Nephron progenitor cell (in vitro differentiated cells): ENCODE data around the gene LRIT2.

Source experiments
- DNase-seq: peaks from one replicate; pipeline ENCODE4 v3.0.0; 2021
- H3K27ac Mint-ChIP-seq: 2 replicates; pipeline ENCODE4 v1.8.0; 2021; ENCODE audit warnings: mild to moderate bottlenecking, moderate library complexity, mixed read lengths
- H3K27me3 Mint-ChIP-seq: 2 replicates; pipeline ENCODE4 v1.8.0; 2021; ENCODE audit warnings: mild to moderate bottlenecking, low read depth, mixed read lengths; ENCODE audit not compliant: poor library complexity
- H3K36me3 Mint-ChIP-seq: 2 replicates; pipeline ENCODE4 v1.8.0; 2021; ENCODE audit warnings: low read depth, mixed read lengths
- H3K4me1 Mint-ChIP-seq: 2 replicates; pipeline ENCODE4 v1.8.0; 2021; ENCODE audit warnings: mixed read lengths
- H3K4me3 Mint-ChIP-seq: 2 replicates; pipeline ENCODE4 v1.8.0; 2021; ENCODE audit warnings: mild to moderate bottlenecking, moderate library complexity, mixed read lengths
- H3K9me3 Mint-ChIP-seq: 2 replicates; pipeline ENCODE4 v1.8.0; 2021; ENCODE audit warnings: mild to moderate bottlenecking, moderate library complexity, mixed read lengths
- TF ChIP-seq, protein P1 (sequence below): fragments of 200-600 bp; sonication (generic); IDR thresholded peaks from 2 replicates; pipeline ENCODE4 v1.5.0; 2021; ENCODE audit warnings: antibody characterized with exemption

Gene LRIT2

DNA sequence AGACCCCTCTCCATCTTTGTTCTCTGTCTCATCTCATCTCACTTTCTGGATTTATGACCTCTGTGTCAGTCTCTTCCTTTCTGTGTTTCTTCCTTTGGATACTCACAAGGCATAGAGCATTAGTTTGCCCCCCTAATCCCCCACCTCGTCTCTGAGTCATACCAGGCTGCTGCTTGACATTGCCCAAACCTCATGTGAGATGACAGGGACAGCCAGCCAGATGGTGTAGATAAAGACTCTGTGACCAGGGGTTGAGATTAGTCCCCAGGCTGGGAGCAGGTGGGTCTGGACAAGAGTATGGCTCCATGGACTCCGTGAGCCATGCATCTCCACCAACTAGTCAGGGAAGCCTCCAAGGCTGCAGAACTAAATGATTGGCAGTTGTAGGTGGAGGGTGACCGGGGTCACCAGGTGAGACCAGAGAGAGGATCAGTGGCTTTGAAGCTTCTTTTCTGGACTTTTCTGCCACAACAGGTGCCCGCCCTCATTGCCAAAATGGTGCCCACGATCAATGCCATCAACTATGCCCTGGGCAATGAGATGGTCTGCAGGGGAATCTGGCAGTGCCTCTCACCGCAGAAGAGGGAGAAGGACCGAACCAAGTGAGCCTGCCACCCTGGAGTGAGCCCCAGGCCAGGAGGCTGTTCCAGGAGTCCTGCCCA, 32.8 kb upstream of the LRIT2 start:
- no peak overlapping the region for H3K27ac Mint-ChIP-seq
- TF ChIP-seq, protein P1, sequence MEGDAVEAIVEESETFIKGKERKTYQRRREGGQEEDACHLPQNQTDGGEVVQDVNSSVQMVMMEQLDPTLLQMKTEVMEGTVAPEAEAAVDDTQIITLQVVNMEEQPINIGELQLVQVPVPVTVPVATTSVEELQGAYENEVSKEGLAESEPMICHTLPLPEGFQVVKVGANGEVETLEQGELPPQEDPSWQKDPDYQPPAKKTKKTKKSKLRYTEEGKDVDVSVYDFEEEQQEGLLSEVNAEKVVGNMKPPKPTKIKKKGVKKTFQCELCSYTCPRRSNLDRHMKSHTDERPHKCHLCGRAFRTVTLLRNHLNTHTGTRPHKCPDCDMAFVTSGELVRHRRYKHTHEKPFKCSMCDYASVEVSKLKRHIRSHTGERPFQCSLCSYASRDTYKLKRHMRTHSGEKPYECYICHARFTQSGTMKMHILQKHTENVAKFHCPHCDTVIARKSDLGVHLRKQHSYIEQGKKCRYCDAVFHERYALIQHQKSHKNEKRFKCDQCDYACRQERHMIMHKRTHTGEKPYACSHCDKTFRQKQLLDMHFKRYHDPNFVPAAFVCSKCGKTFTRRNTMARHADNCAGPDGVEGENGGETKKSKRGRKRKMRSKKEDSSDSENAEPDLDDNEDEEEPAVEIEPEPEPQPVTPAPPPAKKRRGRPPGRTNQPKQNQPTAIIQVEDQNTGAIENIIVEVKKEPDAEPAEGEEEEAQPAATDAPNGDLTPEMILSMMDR, result no peak

DNA sequence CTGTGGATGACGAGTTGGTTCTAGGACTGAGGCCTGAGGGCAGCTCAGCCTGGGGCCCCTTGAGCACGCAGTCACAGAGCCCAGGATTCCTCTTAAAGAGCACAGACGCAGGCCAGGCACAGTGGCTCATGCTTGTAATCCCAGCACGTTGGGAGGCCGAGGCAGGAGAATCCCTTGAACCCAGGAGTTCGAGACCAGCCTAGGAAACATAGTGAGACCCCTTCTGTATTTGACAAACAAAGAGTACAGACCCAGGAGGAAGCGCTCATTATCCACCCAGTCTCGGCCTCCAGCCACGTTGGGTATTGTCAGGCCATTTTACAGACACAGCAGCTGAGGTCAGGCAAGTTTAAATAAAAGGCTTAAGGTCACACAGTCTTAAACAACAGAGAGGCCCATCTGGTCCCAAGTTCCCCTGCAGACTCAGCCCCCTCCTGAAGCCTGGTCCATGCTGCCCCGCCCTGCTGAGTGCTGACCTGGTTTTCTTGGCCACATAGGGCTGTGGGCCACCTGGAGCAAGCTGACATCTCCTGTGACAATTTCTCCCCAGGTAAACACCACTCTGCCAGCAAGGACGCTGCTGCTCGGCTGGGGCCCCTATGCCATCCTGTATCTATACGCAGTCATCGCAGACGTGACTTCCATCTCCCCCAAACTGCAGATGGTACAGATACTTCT, 32.1 kb upstream of the LRIT2 start:
- Mint-ChIP-seq H3K27ac (no peak overlapping the region), H3K27me3 (peaks cover 24% of the 10 kb centered on the region), H3K4me1 (peaks cover 5% of the 10 kb centered on the region), H3K36me3 (no peaks in the 10 kb centered on the region), H3K9me3 (no peaks in the 10 kb centered on the region), H3K4me3 (no peak overlapping the region)
- no peak for DNase-seq
- TF ChIP-seq, protein P1, result no peak

More for the DNA sequence above, 32.8 kb upstream of the LRIT2 start:
- Mint-ChIP-seq H3K9me3 (no peaks in the 10 kb centered on the region), H3K27me3 (peaks cover 25% of the 10 kb centered on the region), H3K4me3 (no peak overlapping the region), H3K36me3 (no peaks in the 10 kb centered on the region), H3K4me1 (peaks cover 5% of the 10 kb centered on the region)
- DNase-seq, result no peak

DNA sequence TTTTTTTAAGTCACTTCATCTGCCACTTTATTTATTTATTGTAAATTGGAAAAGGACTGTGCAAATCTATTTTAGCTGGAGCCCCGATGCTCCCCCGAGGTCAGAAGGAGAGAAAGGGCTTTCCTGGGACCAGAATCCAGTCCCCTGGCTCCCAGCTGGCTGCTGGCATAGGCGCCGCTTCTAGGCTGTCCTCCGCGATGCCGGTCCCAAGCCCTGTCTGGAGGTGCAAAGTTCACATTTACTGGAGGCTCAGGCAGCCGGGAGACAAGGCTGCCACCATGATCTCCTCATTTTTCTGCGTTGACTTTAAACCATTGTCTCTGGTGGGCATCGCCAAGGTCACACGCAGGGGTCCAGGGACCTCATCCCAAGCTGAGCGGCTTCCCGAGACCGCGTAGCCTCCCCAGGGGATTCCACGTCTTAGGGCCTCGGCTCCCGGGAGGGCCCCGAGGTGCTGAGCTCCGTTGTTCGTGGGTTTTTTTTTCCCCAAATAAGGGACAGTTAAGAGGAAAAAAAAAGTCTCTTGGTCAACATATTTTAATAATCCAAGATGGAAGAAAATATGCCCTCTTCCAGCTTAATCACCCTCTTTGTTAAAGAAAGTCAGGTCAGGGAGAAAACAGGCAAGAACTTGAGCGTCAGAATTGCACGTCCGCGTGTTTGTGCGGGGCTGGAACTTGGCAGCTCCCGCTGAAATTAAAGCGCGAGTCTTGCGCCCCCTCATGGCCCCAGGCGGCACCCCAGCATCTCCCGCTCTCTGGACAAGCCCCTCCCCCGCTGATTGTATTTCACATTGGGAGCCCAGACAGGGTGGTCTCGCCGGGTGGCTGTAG, 31.4 kb upstream of the LRIT2 start:
- TF ChIP-seq, protein P1, result peak; percentile 65
- Mint-ChIP-seq H3K27me3 (peaks cover 31% of the 10 kb centered on the region), H3K36me3 (no peaks in the 10 kb centered on the region), H3K4me3 (no peak overlapping the region), H3K4me1 (peaks cover 5% of the 10 kb centered on the region), H3K27ac (no peak overlapping the region), H3K9me3 (no peaks in the 10 kb centered on the region)
- peak; percentile 75 for DNase-seq

DNA sequence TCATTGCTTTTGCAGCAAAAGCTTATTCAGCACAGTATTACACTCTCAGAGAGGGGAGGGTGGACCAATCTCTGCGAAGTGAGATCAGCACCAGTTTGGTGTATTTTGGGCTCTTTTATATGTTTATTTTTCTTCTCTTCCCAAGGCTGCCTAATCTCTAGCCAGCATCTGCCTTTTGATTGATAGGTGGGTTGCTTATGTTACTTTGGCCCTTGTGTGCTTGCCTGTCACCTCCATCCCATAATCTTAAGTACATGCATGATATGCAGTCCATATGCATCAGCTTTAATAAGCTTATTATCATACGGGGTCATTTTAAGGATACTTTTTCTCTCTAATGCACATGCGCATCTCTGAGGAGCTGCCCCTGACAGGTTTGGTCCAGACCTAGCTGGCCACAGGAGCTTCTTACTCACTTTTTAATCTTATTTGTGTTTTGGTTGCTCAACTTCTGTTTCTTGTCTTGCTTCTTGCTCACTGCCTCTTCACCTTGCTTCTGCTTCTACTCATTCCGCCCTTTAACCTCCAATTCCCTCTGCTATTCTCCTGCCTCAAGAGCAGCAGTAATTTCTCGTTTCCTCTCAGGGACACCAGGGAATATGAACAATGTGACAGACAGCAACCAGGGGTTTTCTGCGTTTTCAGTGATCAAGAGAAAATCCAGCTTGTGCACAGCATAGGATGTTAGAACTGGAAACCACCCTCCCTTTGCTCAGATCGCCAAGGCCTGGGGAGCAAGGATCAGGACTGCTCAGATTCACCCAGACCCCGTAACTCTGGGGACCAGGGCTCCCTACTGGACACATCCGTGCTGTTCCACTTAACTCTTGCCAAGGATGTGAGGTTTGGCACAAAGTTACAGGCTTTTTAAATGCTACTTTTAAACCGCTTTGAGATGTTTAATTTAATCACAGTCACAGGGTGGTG, 29.5 kb upstream of the LRIT2 start:
- peaks cover 5% of the 10 kb centered on the region for H3K4me1 Mint-ChIP-seq
- H3K9me3 Mint-ChIP-seq, result no peaks in the 10 kb centered on the region
- peaks cover 34% of the 10 kb centered on the region for H3K27me3 Mint-ChIP-seq
- no peak for DNase-seq
- no peak overlapping the region for H3K27ac Mint-ChIP-seq
- H3K36me3 Mint-ChIP-seq, result no peaks in the 10 kb centered on the region
- no peak overlapping the region for H3K4me3 Mint-ChIP-seq
- TF ChIP-seq, protein P1, result no peak

DNA sequence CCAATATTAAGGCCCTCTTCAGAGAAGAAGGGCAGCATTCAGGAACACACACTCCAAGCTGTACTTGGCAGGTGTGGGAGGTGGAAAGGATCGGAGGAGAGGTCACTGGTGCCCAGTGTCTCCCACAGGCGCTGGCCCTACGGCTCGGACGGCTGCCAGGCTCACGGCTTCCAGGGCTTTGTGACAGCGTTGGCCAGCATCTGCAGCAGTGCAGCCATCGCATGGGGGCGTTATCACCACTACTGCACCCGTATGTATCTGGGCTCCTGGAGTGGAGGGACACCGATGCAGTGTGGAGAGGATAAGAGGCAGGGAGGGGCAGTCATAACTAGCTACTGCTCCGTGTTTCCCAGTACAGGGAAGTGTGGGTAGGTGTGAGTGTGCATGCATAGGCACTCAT, 23.4 kb upstream of the LRIT2 start:
- Mint-ChIP-seq H3K4me1 (no peaks in the 10 kb centered on the region), H3K4me3 (no peak overlapping the region), H3K9me3 (no peaks in the 10 kb centered on the region), H3K27ac (no peak overlapping the region), H3K36me3 (no peaks in the 10 kb centered on the region), H3K27me3 (peaks cover 27% of the 10 kb centered on the region)
- TF ChIP-seq, protein P1, result no peak
- DNase-seq, result no peak
